Mammary epithelial cell (primary cell): ENCODE data around the gene CAPRIN2.

Source experiments
- CTCF ChIP-seq, 2 donors: IDR thresholded peaks in 1 of 2; conservative IDR thresholded peaks in 1 of 2; 2 replicates each; pipeline ENCODE4 v1.5.1; 2011 to 2012; ENCODE audit warnings: inconsistent platforms in 2 of 2, low read length in 2 of 2, mild to moderate bottlenecking in 2 of 2, control low read depth in 1 of 2, low read depth in 1 of 2; ENCODE audit not compliant: insufficient read depth in 1 of 2; ENCODE audit errors: extremely low read depth in 1 of 2
- EZH2 ChIP-seq: IDR thresholded peaks from 2 replicates; pipeline ENCODE4 v1.6.1; 2012; ENCODE audit warnings: low read length, inconsistent platforms, borderline replicate concordance

- TF ChIP-seq CTCF (conservative IDR thresholded peaks at IDR 0.05 in 1 of 2, IDR thresholded peaks at IDR 0.05 in 1 of 2; ENCODE audit: extremely low read depth in 1 of 2, insufficient read depth in 1 of 2, low read depth in 1 of 2, low read length in 2 of 2): no peak
- no peak for TF ChIP-seq EZH2
These were observed 7.0 kb upstream of the CAPRIN2 start for GRCh38 chr12:30761730-30762129.
